ENCODE data around the gene CDH20. TPM values are rescaled to one million over a fixed set of nuclear protein-coding genes. Genes with fewer than 3 reads are reported as not detected.

CDH20 gene
- total RNA-seq, 2 experiments from 2014 or later: not detected

DNA sequence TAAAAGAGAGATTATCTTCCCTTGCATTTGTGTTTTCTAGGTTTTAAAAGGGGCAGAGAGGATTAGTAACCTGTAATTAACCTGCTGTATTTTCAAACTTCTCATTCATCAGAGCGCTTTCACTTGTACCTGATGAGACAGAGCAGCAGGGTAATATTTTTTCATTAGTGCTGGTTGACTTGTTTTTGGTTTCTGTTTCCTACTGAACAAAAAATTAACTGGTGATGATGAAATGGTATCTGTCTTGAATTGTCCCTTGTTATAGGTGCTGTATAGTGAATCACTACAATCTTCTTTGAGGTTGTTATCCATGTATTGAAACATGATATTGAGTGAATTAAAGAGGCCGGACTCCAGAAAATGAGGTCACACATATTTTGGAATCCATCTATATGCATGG lies 37.9 kb downstream of the CDH20 start:
- ChIA-PET POLR2A (no interaction called here), CTCF (no interaction called here)
- TF ChIP-seq, protein P1, sequence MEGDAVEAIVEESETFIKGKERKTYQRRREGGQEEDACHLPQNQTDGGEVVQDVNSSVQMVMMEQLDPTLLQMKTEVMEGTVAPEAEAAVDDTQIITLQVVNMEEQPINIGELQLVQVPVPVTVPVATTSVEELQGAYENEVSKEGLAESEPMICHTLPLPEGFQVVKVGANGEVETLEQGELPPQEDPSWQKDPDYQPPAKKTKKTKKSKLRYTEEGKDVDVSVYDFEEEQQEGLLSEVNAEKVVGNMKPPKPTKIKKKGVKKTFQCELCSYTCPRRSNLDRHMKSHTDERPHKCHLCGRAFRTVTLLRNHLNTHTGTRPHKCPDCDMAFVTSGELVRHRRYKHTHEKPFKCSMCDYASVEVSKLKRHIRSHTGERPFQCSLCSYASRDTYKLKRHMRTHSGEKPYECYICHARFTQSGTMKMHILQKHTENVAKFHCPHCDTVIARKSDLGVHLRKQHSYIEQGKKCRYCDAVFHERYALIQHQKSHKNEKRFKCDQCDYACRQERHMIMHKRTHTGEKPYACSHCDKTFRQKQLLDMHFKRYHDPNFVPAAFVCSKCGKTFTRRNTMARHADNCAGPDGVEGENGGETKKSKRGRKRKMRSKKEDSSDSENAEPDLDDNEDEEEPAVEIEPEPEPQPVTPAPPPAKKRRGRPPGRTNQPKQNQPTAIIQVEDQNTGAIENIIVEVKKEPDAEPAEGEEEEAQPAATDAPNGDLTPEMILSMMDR (IDR thresholded peaks at IDR 0.05): no peak
- no peak for DNase-seq
- H3K27me3 Mint-ChIP-seq: no peaks in the 10 kb centered on the region
- no peaks in the 10 kb centered on the region for H3K36me3 Mint-ChIP-seq (ENCODE audit: low read depth)
- no peak overlapping the region for H3K27ac Mint-ChIP-seq
- H3K4me3 Mint-ChIP-seq: no peak overlapping the region
- no peaks in the 10 kb centered on the region for H3K4me1 Mint-ChIP-seq (ENCODE audit: low read depth)
- no peaks in the 10 kb centered on the region for H3K9me3 Mint-ChIP-seq
- ATAC-seq: no peak
- intact Hi-C loops (cut with micrococcal nuclease): no loop called here

DNA sequence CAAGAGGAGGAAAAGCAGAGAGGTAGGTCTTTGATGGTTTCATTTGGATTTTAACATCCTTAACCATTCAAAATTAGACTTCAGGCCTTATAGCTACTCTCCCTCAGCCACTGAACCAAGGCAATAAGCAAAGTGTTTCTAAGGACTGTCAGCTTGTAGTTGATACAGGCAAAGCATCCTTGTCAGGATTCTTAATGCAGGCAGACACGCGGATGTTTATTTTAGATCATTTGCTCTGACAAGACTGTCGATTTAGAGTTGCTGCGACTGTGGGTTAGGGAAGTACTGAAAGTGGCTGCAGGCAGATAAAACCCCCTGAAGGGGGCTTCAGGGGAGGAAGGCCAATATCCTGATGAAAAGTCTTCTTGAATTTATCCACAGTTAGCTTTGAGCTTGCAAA lies 46.6 kb downstream of the CDH20 start:
- intact Hi-C loops (cut with micrococcal nuclease): no loop called here
- TF ChIP-seq, protein P1 (IDR thresholded peaks at IDR 0.05): no peak
- ChIA-PET POLR2A (no interaction called here), CTCF (interaction anchor here (0.7 kb wide), 1 partner anchor 10 kb away, joined by 4 read pairs; no protein-coding TSS in a partner anchor)
- Mint-ChIP-seq H3K4me3 (no peak overlapping the region), H3K36me3 (ENCODE audit: low read depth) (no peaks in the 10 kb centered on the region), H3K9me3 (no peaks in the 10 kb centered on the region), H3K27me3 (peaks cover 4% of the 10 kb centered on the region), H3K4me1 (ENCODE audit: low read depth) (no peaks in the 10 kb centered on the region), H3K27ac (no peak overlapping the region)
- no peak for ATAC-seq
- no peak for DNase-seq

DNA sequence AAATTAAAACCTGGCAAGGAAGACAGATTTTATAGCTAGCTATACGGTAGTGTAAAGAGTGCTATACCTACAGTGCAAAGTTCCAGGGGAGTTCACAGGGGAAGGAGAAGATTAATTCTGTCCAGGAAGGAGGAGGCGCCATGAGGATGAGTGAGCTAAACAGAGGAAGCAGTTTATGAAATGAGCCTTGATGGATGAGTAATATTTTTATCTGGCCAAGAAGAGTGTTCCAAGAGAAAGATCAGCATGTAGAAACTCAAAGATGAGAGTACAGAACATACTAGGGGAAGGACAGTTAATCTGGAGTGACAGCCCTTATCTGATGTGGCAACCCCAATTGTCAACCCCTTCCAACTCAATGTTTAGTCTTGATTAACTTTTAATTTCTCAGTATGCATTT lies 54.8 kb downstream of the CDH20 start:
- no peak for DNase-seq
- intact Hi-C loops (cut with micrococcal nuclease): no loop called here
- no peaks in the 10 kb centered on the region for H3K36me3 Mint-ChIP-seq (ENCODE audit: low read depth)
- H3K27me3 Mint-ChIP-seq: no peaks in the 10 kb centered on the region
- peaks cover 2% of the 10 kb centered on the region for H3K9me3 Mint-ChIP-seq
- no peak overlapping the region for H3K4me3 Mint-ChIP-seq
- CTCF ChIA-PET: no interaction called here
- no peaks in the 10 kb centered on the region for H3K4me1 Mint-ChIP-seq (ENCODE audit: low read depth)
- TF ChIP-seq, protein P1 (IDR thresholded peaks at IDR 0.05): no peak
- ATAC-seq: no peak
- POLR2A ChIA-PET: no interaction called here
- no peak overlapping the region for H3K27ac Mint-ChIP-seq

DNA sequence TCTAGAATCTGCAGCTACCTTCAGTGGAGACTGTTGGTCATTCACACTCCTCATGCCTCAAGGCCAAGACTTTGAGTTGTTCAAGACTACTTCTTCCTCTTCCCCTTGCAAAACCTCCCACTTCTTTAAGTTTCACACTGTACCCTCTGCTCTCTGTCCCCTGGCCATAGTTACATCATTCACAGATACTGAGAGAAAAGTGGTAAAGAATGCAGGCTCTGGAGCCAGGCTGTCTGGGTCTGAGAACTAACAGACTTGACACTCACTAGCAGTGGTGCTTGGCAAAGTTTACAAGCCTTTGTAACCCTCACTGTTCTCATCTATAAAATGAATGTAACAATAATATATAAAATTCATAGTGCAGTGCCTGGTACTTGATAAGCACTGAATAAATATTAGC lies 61.8 kb downstream of the CDH20 start:
- Mint-ChIP-seq H3K27me3 (no peaks in the 10 kb centered on the region), H3K4me3 (no peak overlapping the region), H3K36me3 (ENCODE audit: low read depth) (no peaks in the 10 kb centered on the region), H3K27ac (no peak overlapping the region), H3K4me1 (ENCODE audit: low read depth) (no peaks in the 10 kb centered on the region), H3K9me3 (no peaks in the 10 kb centered on the region)
- ATAC-seq (no peak), DNase-seq (no peak)
- POLR2A ChIA-PET: no interaction called here
- intact Hi-C loops (cut with micrococcal nuclease): no loop called here
- TF ChIP-seq, protein P1 (IDR thresholded peaks at IDR 0.05): no peak
- CTCF ChIA-PET: no interaction called here

DNA sequence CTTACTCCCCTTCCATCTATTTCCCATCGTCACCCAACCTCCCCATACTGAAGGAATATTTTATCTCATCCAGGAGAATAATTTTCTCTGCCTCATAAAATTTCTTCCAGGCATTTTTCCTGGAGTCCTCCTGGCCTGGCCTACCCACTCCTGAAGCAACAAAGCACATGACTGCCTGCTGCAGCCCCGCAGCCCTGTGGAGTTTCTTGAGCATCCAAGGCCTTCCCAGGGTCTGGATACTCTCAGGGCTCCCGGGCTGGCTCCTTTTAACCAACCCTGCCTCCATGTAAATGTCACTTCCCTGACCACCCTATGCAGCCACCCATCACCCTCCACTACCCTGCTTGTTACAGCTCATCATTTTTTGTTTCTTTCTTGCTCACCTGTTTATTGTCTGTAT lies 64.0 kb downstream of the CDH20 start:
- Mint-ChIP-seq H3K27ac (no peak overlapping the region), H3K4me3 (no peak overlapping the region), H3K36me3 (ENCODE audit: low read depth) (no peaks in the 10 kb centered on the region), H3K4me1 (ENCODE audit: low read depth) (no peaks in the 10 kb centered on the region), H3K9me3 (no peaks in the 10 kb centered on the region), H3K27me3 (no peaks in the 10 kb centered on the region)
- intact Hi-C loops (cut with micrococcal nuclease): no loop called here
- ATAC-seq (no peak), DNase-seq (no peak)
- TF ChIP-seq, protein P1 (IDR thresholded peaks at IDR 0.05): no peak
- CTCF ChIA-PET: no interaction called here
- POLR2A ChIA-PET: no interaction called here

Measured in activated CD8-positive, alpha-beta T cell treated with anti-CD3 and anti-CD28 coated beads for 36 hours (primary cell).